ENCODE measurements around the gene TSPAN14.
"Not testable (repeated sequence)": the region's sequence is repeated elsewhere in the genome, so short reads cannot be mapped to it uniquely, and the experiment has no call there.

TSPAN14 gene

GRCh38 chr10:80453842-80454512 is at the start of gene TSPAN14:
Gene TSPAN14 (plus strand): TSS chr10:80454310. CDS start chr10:80489234, 34,924 bp downstream.
- DNase-seq = peak; percentile 91

- DNase-seq = no peak
These were observed 49.1 kb upstream of the TSPAN14 start for GRCh38 chr10:80405035-80405434.

GRCh38 chr10:80405626-80406025 is 48.5 kb upstream of the TSPAN14 start:
- no peak for DNase-seq

GRCh38 chr10:80406204-80406603 is 47.9 kb upstream of the TSPAN14 start:
- no peak for DNase-seq

GRCh38 chr10:80407812-80408241 is 46.3 kb upstream of the TSPAN14 start:
- DNase-seq = peak; percentile 35

- DNase-seq = peak; percentile 91
These were observed 45.6 kb upstream of the TSPAN14 start, which contains the start of gene PRXL2A for GRCh38 chr10:80408242-80409101. Gene PRXL2A (plus strand): TSS chr10:80408551. CDS start chr10:80420468, 11,917 bp downstream.

- DNase-seq = no peak
These were observed 45.0 kb upstream of the TSPAN14 start for GRCh38 chr10:80409121-80409520.

- DNase-seq = no peak
These were observed 44.0 kb upstream of the TSPAN14 start for GRCh38 chr10:80410122-80410521.

- DNase-seq = no peak
These were observed 43.4 kb upstream of the TSPAN14 start for GRCh38 chr10:80410578-80411145.

GRCh38 chr10:80411267-80411668 is 42.8 kb upstream of the TSPAN14 start:
- no peak for DNase-seq

GRCh38 chr10:80411681-80412220 is 42.4 kb upstream of the TSPAN14 start:
- no peak for DNase-seq

GRCh38 chr10:80412486-80412885 is 41.6 kb upstream of the TSPAN14 start:
- DNase-seq = no peak

GRCh38 chr10:80413271-80413996 is 40.7 kb upstream of the TSPAN14 start:
- no peak for DNase-seq

- DNase-seq = no peak
These were observed 39.8 kb upstream of the TSPAN14 start for GRCh38 chr10:80414142-80414895.

GRCh38 chr10:80415734-80416478 is 38.2 kb upstream of the TSPAN14 start:
- no peak for DNase-seq

GRCh38 chr10:80416479-80417098 is 37.5 kb upstream of the TSPAN14 start:
- no peak for DNase-seq

GRCh38 chr10:80417256-80417655 is 36.9 kb upstream of the TSPAN14 start:
- DNase-seq = not testable (repeated sequence)

GRCh38 chr10:80421050-80421706 is 32.9 kb upstream of the TSPAN14 start:
- no peak for DNase-seq

- DNase-seq = no peak
These were observed 32.2 kb upstream of the TSPAN14 start for GRCh38 chr10:80421707-80422536.

All from CD4-positive, alpha-beta T cell treated with Interleukin-17A for 4 hours (primary cell).